Mucosa of descending colon (tissue), 3 donors: Measurements from ENCODE around the gene IRGQ. TPM values are rescaled to one million over a fixed set of nuclear protein-coding genes. Genes with fewer than 3 reads are reported as not detected.

Experiments
- ATAC-seq: fragments of 200-7000 bp; cut with Tn5 transposase; one replicate; pipeline ENCODE4 v1.9.1; 2020; ENCODE audit warnings: mild to moderate bottlenecking, moderate library complexity
- DNase-seq, 3 donors: peaks; one replicate each; pipeline ENCODE4 v3.0.0-alpha.2; 2020
- H3K36me3 ChIP-seq: fragments of 200-600 bp; one replicate; pipeline ENCODE4 v1.8.0; 2021; ENCODE audit warnings: low read depth, mild to moderate bottlenecking
- H3K4me1 ChIP-seq: fragments of 200-600 bp; one replicate; pipeline ENCODE4 v1.8.0; 2021; ENCODE audit warnings: low read depth, mild to moderate bottlenecking
- H3K4me3 ChIP-seq: fragments of 200-600 bp; one replicate; pipeline ENCODE4 v1.8.0; 2021; ENCODE audit warnings: mild to moderate bottlenecking
- H3K9me3 ChIP-seq: fragments of 200-600 bp; one replicate; pipeline ENCODE4 v1.8.0; 2021; ENCODE audit warnings: mild to moderate bottlenecking
- CTCF ChIP-seq: fragments of 200-600 bp; IDR thresholded peaks from one replicate; pipeline ENCODE4 v1.8.0; 2022; ENCODE audit warnings: antibody characterized with exemption, mild to moderate bottlenecking
- intact Hi-C, 2 donors: fragments of 100-400 bp; cut with DNase I in 1 of 2; cut with micrococcal nuclease in 1 of 2; formaldehyde crosslinking; loops; one replicate each; pipeline versions ENCODE4 v1.11.0 to v1.11.1; 2022; cut with DNase I, micrococcal nuclease
- total RNA-seq, 3 donors: library from RNA; stranded (reverse); fragmentation: NEBNext Ultra II Directional in 2 of 3; extraction: Animal tissue kit (Norgen Biotek cat#: 25700) in 2 of 3; gene quantifications; one replicate each; pipeline versions ENCODE4 v1.2.1 to v1.2.4, GENCODE V29; 2021 to 2023
- donor health status: DM: no; HTN: no; CAD: no; lungs with moderate emphysema.
- donor health status: DM: no; HTN: no; CAD: no.
- donor health status: DM: no; HTN: yes; CAD: no.

IRGQ gene
- total RNA-seq, 3 donors from 2014 or later, result 18.9 to 29.4 (median 21.9) TPM

- H3K9me3 ChIP-seq, result no peaks in the 10 kb centered on the region
- no peak overlapping the region for H3K4me3 ChIP-seq
- intact Hi-C loops, result no loop called here
- peaks cover 11% of the 10 kb centered on the region for H3K4me1 ChIP-seq
- H3K36me3 ChIP-seq, result no peaks in the 10 kb centered on the region
- DNase-seq (no peak), ATAC-seq (no peak)
- TF ChIP-seq CTCF, result no peak
These were observed 21.0 kb upstream of the IRGQ start for GRCh38 chr19:43616954-43617353.

DNA sequence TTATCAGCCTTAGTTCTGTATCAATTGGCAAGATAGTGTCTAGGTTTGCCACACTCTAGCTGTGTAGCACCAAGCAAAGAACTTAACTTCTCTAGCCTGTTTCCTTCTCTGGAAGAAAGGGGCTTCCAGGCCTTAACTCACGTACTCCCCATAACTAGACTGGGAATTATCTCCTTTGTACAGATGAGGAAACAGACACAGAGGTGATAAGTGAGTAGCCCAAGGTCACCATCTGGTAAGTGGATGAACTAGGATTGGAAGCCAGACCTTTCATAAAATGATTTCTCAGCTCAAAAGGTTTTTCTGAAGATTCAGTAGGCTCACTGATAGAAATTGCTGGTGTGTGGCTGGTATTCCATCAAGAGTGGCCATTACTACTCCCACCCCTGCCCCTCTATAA, 20.4 kb upstream of the IRGQ start:
- Histone ChIP-seq H3K9me3 (no peaks in the 10 kb centered on the region), H3K4me3 (no peak overlapping the region), H3K36me3 (no peaks in the 10 kb centered on the region), H3K4me1 (peaks cover 11% of the 10 kb centered on the region)
- no peak for DNase-seq
- ATAC-seq, result no peak
- intact Hi-C loops, result no loop called here
- no peak for TF ChIP-seq CTCF

DNA sequence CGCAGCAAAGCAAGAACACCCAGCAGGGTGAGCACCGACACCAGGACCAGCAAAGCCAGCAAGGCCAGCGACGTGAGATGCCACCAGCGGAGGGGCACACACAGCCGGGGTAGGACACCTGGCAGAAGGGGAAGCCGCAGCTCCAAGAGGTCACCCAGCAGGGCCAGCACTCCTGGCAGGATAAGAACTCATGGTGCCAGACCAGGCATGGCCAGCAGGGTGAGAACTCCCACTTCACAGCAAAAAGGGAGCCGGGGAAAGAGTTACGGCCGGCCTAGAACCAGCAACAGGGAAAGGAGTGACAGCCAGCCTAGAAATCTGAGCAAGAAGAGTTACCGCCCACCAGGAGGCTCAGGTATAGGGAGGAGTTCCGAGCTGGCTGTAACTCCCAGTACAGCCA, 16.4 kb upstream of the IRGQ start:
- intact Hi-C loops, result no loop called here
- H3K9me3 ChIP-seq, result no peaks in the 10 kb centered on the region
- no peaks in the 10 kb centered on the region for H3K4me1 ChIP-seq
- H3K36me3 ChIP-seq, result no peaks in the 10 kb centered on the region
- no peak for TF ChIP-seq CTCF
- DNase-seq (no peak), ATAC-seq (no peak)
- no peak overlapping the region for H3K4me3 ChIP-seq

GRCh38 chr19:43611788-43612187, 15.9 kb upstream of the IRGQ start, which contains the start of gene SRRM5:
Gene SRRM5, plus strand, starts transcription at chr19:43612088. Its CDS starts 34 bp downstream, at chr19:43612122.
- DNase-seq (no peak), ATAC-seq (no peak)
- no peaks in the 10 kb centered on the region for H3K36me3 ChIP-seq
- no peaks in the 10 kb centered on the region for H3K9me3 ChIP-seq
- intact Hi-C loops, result no loop called here
- no peak for TF ChIP-seq CTCF
- H3K4me1 ChIP-seq, result no peaks in the 10 kb centered on the region
- H3K4me3 ChIP-seq, result no peak within 1 kb of the TSS

GRCh38 chr19:43610493-43610892, 14.6 kb upstream of the IRGQ start:
- Histone ChIP-seq H3K9me3 (no peaks in the 10 kb centered on the region), H3K36me3 (no peaks in the 10 kb centered on the region), H3K4me3 (no peak overlapping the region), H3K4me1 (no peaks in the 10 kb centered on the region)
- no peak for ATAC-seq
- intact Hi-C loops, result no loop called here
- TF ChIP-seq CTCF, result no peak
- no peak for DNase-seq

GRCh38 chr19:43609872-43610271, 13.9 kb upstream of the IRGQ start:
- no peak for TF ChIP-seq CTCF
- DNase-seq (no peak), ATAC-seq (no peak)
- no peaks in the 10 kb centered on the region for H3K36me3 ChIP-seq
- H3K4me1 ChIP-seq, result no peaks in the 10 kb centered on the region
- no peak overlapping the region for H3K4me3 ChIP-seq
- intact Hi-C loops, result no loop called here
- no peaks in the 10 kb centered on the region for H3K9me3 ChIP-seq
